PC-9 (cell line): ENCODE results near the gene PHC1. TPM values are rescaled to one million over a fixed set of nuclear protein-coding genes. Genes with fewer than 3 reads are reported as not detected.

Experiments used
- BruUV-seq: library from RNA; stranded (reverse); fragments of 400-500 nt; replicated peaks from 2 replicates; lab custom pipeline; 2021; lab: Mats Ljungman, UMichigan
- CTCF ChIA-PET: fragments of 300-600 bp; sonication (Branson Sonifier 250); formaldehyde crosslinking; loops from one replicate; lab custom pipeline; 2022; ENCODE audit warnings: antibody characterized with exemption; lab: Charles Lee
- POLR2A ChIA-PET: fragments of 300-600 bp; sonication (Branson Sonifier 250); formaldehyde crosslinking; loops from one replicate; lab custom pipeline; 2022; ENCODE audit warnings: antibody characterized with exemption; ENCODE audit not compliant: unreplicated experiment; lab: Charles Lee
- DNase-seq, 2 experiments: peaks; one replicate each; pipeline versions ENCODE4 v3.0.0 to v3.0.0-alpha.2; 2015 to 2022; ENCODE audit warnings: mixed read lengths in 1 of 2
- H2AFZ ChIP-seq: fragments of 200-600 bp; sonication (generic); 2 replicates; pipeline ENCODE4 v1.8.1; 2017; ENCODE audit warnings: antibody characterized with exemption
- H3F3A ChIP-seq: fragments of 200-600 bp; sonication (generic); 2 replicates; pipeline ENCODE4 v1.8.1; 2017; ENCODE audit warnings: antibody characterized with exemption, mild to moderate bottlenecking, low read depth; ENCODE audit not compliant: insufficient read depth
- H3K27ac ChIP-seq: fragments of 200-600 bp; sonication (generic); 2 replicates; pipeline ENCODE4 v1.6.1; 2016; ENCODE audit warnings: mixed run types
- H3K27me3 ChIP-seq: fragments of 200-600 bp; sonication (generic); 2 replicates; pipeline ENCODE4 v1.6.1; 2016; ENCODE audit warnings: low read depth, mixed run types; ENCODE audit not compliant: insufficient read depth
- H3K36me3 ChIP-seq: fragments of 200-600 bp; sonication (generic); 2 replicates; pipeline ENCODE4 v1.6.1; 2016; ENCODE audit warnings: low read depth, mixed run types
- H3K4me1 ChIP-seq: fragments of 200-600 bp; sonication (generic); replicated peaks from 2 replicates; pipeline ENCODE4 v1.6.1; 2016; ENCODE audit warnings: mixed run types; ENCODE audit not compliant: insufficient read depth
- H3K4me2 ChIP-seq: fragments of 200-600 bp; sonication (generic); 2 replicates; pipeline ENCODE4 v1.6.1; 2017; ENCODE audit warnings: mixed run types
- H3K4me3 ChIP-seq: fragments of 200-600 bp; sonication (generic); 2 replicates; pipeline ENCODE4 v1.6.1; 2016; ENCODE audit warnings: mixed run types
- H3K79me2 ChIP-seq: fragments of 200-600 bp; sonication (generic); 2 replicates; pipeline ENCODE4 v1.6.1; 2017; ENCODE audit warnings: low read depth, mixed run types
- H3K9me2 ChIP-seq: fragments of 200-600 bp; sonication (generic); 2 replicates; pipeline ENCODE4 v1.8.1; 2017; ENCODE audit warnings: mild to moderate bottlenecking; ENCODE audit not compliant: insufficient read depth
- H3K9me3 ChIP-seq: fragments of 200-600 bp; sonication (generic); 2 replicates; pipeline ENCODE4 v1.8.1; 2016; ENCODE audit warnings: low read depth; ENCODE audit not compliant: insufficient read depth
- H4K20me1 ChIP-seq: fragments of 200-600 bp; sonication (generic); 2 replicates; pipeline ENCODE4 v1.8.1; 2017; ENCODE audit not compliant: insufficient read depth
- CTCF ChIP-seq: fragments of 200-600 bp; sonication (generic); conservative IDR thresholded peaks from 2 replicates; pipeline ENCODE4 v1.6.1; 2017; ENCODE audit warnings: mixed run types, antibody characterized with exemption, mild to moderate bottlenecking, moderate library complexity
- EZH2 ChIP-seq: fragments of 200-600 bp; sonication (generic); IDR thresholded peaks from 2 replicates; pipeline ENCODE4 v1.8.0; 2017; ENCODE audit warnings: antibody characterized with exemption, low read depth
- intact Hi-C: fragments of 100-400 bp; cut with micrococcal nuclease; formaldehyde crosslinking; loops from one replicate; pipeline ENCODE4 v1.10.0; 2022; ENCODE audit not compliant: unreplicated experiment
- total RNA-seq: library from RNA; stranded (reverse); gene quantifications from 2 replicates; pipeline ENCODE4 v1.2.3, GENCODE V29; 2021

Gene PHC1
- total RNA-seq, 1 experiment from 2014 or later: 50.9 TPM

- H2AFZ ChIP-seq: no peak overlapping the region
- 0 out of 2 replicates have a peak, but pooled peaks cover 3% of the 10 kb centered on the region for H3K4me1 ChIP-seq
- H3K9me2 ChIP-seq: no peaks in the 10 kb centered on the region
- H3F3A ChIP-seq: no peaks in the 10 kb centered on the region
- POLR2A ChIA-PET: no interaction called here
- no peak for DNase-seq
- H3K9me3 ChIP-seq: no peaks in the 10 kb centered on the region; the same call in 1 of the 2 replicates
- H3K27me3 ChIP-seq: no peaks in the 10 kb centered on the region
- CTCF ChIA-PET: no interaction called here
- no peak overlapping the region for H3K27ac ChIP-seq
- BruUV-seq: no TSS peak
- no peak overlapping the region for H3K4me2 ChIP-seq
- H3K36me3 ChIP-seq: no peaks in the 10 kb centered on the region
- no peak for TF ChIP-seq EZH2
- TF ChIP-seq CTCF: no peak
- no peak overlapping the region for H3K4me3 ChIP-seq
- no peaks in the 10 kb centered on the region for H4K20me1 ChIP-seq
- H3K79me2 ChIP-seq: no peaks in the 10 kb centered on the region
- intact Hi-C loops: no loop called here
These were observed 73.4 kb downstream of the PHC1 start for GRCh38 chr12:8987685-8988084.

GRCh38 chr12:8989413-8989812, 75.1 kb downstream of the PHC1 start, which contains the start of gene KLRG1:
Gene KLRG1, plus strand, starts transcription at chr12:8989546. Its CDS starts 90 bp downstream, at chr12:8989636.
- 0 out of 2 replicates have a peak, but pooled peaks cover 3% of the 10 kb centered on the region for H3K4me1 ChIP-seq
- H3K9me3 ChIP-seq: no peaks in the 10 kb centered on the region; the same call in 1 of the 2 replicates
- no peaks in the 10 kb centered on the region for H4K20me1 ChIP-seq
- TF ChIP-seq CTCF (no peak), EZH2 (no peak)
- intact Hi-C loops: no loop called here
- CTCF ChIA-PET: no interaction called here
- H3K4me2 ChIP-seq: no peak within 1 kb of the TSS
- POLR2A ChIA-PET: no interaction called here
- H3K4me3 ChIP-seq: no peak within 1 kb of the TSS
- no peak within 1 kb of the TSS for H2AFZ ChIP-seq
- no peak for DNase-seq
- no peak within 1 kb of the TSS for H3K27ac ChIP-seq
- no peaks in the 10 kb centered on the region for H3K36me3 ChIP-seq
- no peaks in the 10 kb centered on the region for H3K9me2 ChIP-seq
- H3K27me3 ChIP-seq: no peaks in the 10 kb centered on the region
- no TSS peak for BruUV-seq
- H3K79me2 ChIP-seq: no peaks in the 10 kb centered on the region
- no peaks in the 10 kb centered on the region for H3F3A ChIP-seq

Other genes starting within 250 kb of the PHC1 start
- gene RIMKLB, start 216.5 kb upstream of the PHC1 start, total RNA-seq: 56.9 and 64.8 TPM in 2 replicates
- gene A2ML1, start 91.9 kb upstream of the PHC1 start, total RNA-seq: 15.2 and 17.3 TPM in 2 replicates
- 237 and 266 TPM in 2 replicates for gene M6PR, start 35.1 kb downstream of the PHC1 start, total RNA-seq
- 0.90 and 1.8 TPM in 2 replicates for gene KLRG1, start 75.0 kb downstream of the PHC1 start, total RNA-seq
- not detected in 2 replicates for gene A2M, start 201.4 kb downstream of the PHC1 start, total RNA-seq